GM19043 (cell line): Measurements from ENCODE around the gene FCGR3B.
"Not testable (repeated sequence)": the region's sequence is repeated elsewhere in the genome, so short reads cannot be mapped to it uniquely, and the experiment has no call there.

Source experiments
- ATAC-seq: cut with Tn5 transposase; IDR thresholded peaks from one replicate; pipeline ENCODE4 v1.9.1; 2021; ENCODE audit warnings: low read depth; ENCODE audit not compliant: unreplicated experiment

Gene FCGR3B

GRCh38 chr1:161631076-161631475 is at the start of gene FCGR3B:
Gene FCGR3B (minus strand): TSS chr1:161631176. CDS start chr1:161631094, 82 bp downstream.
- ATAC-seq: no peak

GRCh38 chr1:161678500-161678899 is 47.5 kb upstream of the FCGR3B start:
- no peak for ATAC-seq

- ATAC-seq: no peak
Observed at GRCh38 chr1:161676958-161677689, 46.1 kb upstream of the FCGR3B start.

- ATAC-seq: no peak
Observed at GRCh38 chr1:161676441-161676840, 45.5 kb upstream of the FCGR3B start.

- ATAC-seq: not testable (repeated sequence)
Observed at GRCh38 chr1:161674908-161675307, 43.9 kb upstream of the FCGR3B start.

- not testable (repeated sequence) for ATAC-seq
Observed at GRCh38 chr1:161674447-161674846, 43.5 kb upstream of the FCGR3B start.

GRCh38 chr1:161673437-161673836 is 42.5 kb upstream of the FCGR3B start:
- not testable (repeated sequence) for ATAC-seq

GRCh38 chr1:161671045-161672020 is 40.4 kb upstream of the FCGR3B start:
- not testable (repeated sequence) for ATAC-seq

GRCh38 chr1:161664689-161665088 is 33.7 kb upstream of the FCGR3B start:
- not testable (repeated sequence) for ATAC-seq

GRCh38 chr1:161663569-161663968 is 32.6 kb upstream of the FCGR3B start:
- ATAC-seq: not testable (repeated sequence)

GRCh38 chr1:161662684-161663339 is 31.8 kb upstream of the FCGR3B start, which contains the start of gene FCGR2B:
Gene FCGR2B (plus strand): TSS chr1:161663143. CDS start chr1:161663242, 99 bp downstream.
- ATAC-seq: peak; percentile 50

- ATAC-seq: not testable (repeated sequence)
Observed at GRCh38 chr1:161661660-161662311, 30.8 kb upstream of the FCGR3B start.

- not testable (repeated sequence) for ATAC-seq
Observed at GRCh38 chr1:161658524-161658923, 27.5 kb upstream of the FCGR3B start.

GRCh38 chr1:161653971-161654370 is 23.0 kb upstream of the FCGR3B start:
- not testable (repeated sequence) for ATAC-seq

GRCh38 chr1:161653541-161653940 is 22.6 kb upstream of the FCGR3B start:
- not testable (repeated sequence) for ATAC-seq

GRCh38 chr1:161647507-161648360 is 16.8 kb upstream of the FCGR3B start:
- not testable (repeated sequence) for ATAC-seq

- not testable (repeated sequence) for ATAC-seq
Observed at GRCh38 chr1:161644855-161645254, 13.9 kb upstream of the FCGR3B start.

GRCh38 chr1:161643481-161644208 is 12.7 kb upstream of the FCGR3B start:
- not testable (repeated sequence) for ATAC-seq
